Astrocyte of the cerebellum (primary cell): ENCODE measurements around the gene IP6K2.

Source experiments
- DNase-seq: peaks from one replicate; pipeline ENCODE4 v3.0.0-alpha.2; 2011; ENCODE audit warnings: low read depth
- H3K4me3 ChIP-seq: 2 replicates; pipeline ENCODE4 v1.5.1; 2011; ENCODE audit warnings: mild to moderate bottlenecking, low read depth, low read length, moderate library complexity
- CTCF ChIP-seq: IDR thresholded peaks from 2 replicates; pipeline ENCODE4 v1.5.1; 2012; ENCODE audit warnings: low read length, low read depth, moderate library complexity, mild to moderate bottlenecking; ENCODE audit errors: missing control alignments
- in situ Hi-C: cut with HindIII; loops from 2 replicates; pipeline ENCODE4 v1.10.0; 2017; ENCODE audit warnings: low sequenced_read_pairs

IP6K2 gene

GRCh38 chr3:48651771-48652170, 65.2 kb downstream of the IP6K2 start:
- H3K4me3 ChIP-seq, result no peak overlapping the region
- TF ChIP-seq CTCF, result no peak
- in situ Hi-C loops, result no loop called here
- no peak for DNase-seq

GRCh38 chr3:48650723-48651122, 66.3 kb downstream of the IP6K2 start:
- in situ Hi-C loops, result no loop called here
- no peak for DNase-seq
- H3K4me3 ChIP-seq, result no peak overlapping the region
- no peak for TF ChIP-seq CTCF

GRCh38 chr3:48648188-48648850, 68.7 kb downstream of the IP6K2 start:
- no peak for DNase-seq
- in situ Hi-C loops, result no loop called here
- H3K4me3 ChIP-seq, result no peak overlapping the region
- no peak for TF ChIP-seq CTCF

DNA sequence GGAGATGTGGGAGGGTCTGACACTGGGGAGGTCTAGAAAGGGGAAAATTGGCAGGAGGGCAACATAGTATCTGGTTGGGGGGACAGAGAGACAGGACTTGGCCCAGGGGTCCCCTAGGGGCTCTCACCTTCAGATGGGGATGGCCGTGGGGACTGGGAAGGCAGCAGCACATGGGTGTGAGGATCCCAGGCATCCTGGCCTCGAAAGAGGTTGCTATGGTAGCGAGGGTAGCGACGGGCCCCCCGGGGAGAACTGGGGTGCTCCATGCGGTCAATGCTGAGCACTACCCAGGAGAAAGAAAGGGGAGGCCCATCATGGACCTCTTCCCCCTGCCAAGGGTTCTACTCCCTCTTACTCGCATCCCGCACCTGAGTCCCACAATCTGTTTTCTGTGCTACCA, 69.3 kb downstream of the IP6K2 start:
- in situ Hi-C loops, result no loop called here

DNA sequence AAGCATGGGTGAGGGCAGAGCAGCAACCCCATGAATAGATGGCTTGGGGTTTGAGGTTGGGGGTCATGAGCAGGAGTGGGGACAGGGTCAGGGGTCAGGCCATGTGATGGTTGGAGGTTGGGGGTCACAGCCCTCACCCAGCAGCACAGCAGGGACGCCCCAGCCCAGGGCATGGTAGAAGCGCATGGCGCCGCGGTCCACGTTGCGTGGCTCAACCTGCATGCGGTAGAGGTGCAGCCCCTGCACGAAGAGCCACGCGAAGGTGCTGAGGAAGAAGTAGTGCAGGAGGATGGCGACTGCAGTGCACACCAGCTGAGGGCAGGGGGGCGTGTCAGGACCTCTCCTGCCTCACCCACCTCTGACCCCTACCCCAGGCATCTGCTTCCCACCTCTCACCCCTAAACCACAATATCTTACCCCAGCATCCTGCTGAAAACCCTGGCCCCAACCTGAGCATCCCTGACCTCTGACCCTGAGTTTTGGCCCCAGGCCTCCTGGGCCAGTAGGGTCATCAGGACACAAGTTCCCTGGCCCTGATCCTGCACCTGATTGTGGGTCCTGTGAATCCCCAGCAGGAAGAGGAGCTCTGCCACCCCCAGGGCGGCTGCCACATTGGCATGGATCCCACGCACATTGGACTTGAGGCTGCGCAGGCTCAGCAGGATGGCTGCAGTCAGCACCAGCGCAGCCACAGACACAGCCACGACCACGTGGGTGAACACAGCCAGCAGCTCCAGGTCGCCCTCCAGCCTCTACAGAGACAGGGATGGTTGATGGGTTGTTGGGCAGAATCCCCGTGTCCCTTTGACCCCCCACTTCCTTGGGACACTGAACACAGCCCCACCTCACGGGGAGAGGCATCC, 71.9 kb downstream of the IP6K2 start:
- no peak overlapping the region for H3K4me3 ChIP-seq
- no peak for TF ChIP-seq CTCF
- no peak for DNase-seq
- in situ Hi-C loops, result no loop called here

More for the DNA sequence above, 69.3 kb downstream of the IP6K2 start:
- TF ChIP-seq CTCF, result no peak
- H3K4me3 ChIP-seq, result no peak overlapping the region
- DNase-seq, result no peak

DNA sequence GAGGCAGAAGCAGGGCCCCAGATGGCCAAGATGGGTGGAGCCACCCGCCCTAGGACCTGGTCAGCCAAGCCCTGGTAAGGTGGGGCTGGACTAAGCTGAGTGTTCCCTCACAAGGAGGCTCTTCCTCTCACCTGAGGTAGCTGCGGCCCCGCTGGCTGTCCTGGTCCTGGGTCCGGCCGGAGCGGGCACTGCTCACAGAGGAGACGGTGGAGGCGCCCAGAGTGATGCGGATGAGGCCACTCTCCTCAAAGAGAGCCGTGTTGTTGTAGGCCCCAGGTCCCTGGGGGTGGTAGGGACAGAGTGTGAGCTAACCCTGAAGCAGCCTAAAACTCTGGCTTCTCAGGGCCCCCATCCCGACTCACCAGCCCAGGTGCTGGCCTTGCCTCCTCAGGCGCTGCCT, 74.4 kb downstream of the IP6K2 start:
- H3K4me3 ChIP-seq, result no peak overlapping the region
- DNase-seq, result no peak
- no peak for TF ChIP-seq CTCF
- in situ Hi-C loops, result no loop called here
